Mucosa of descending colon (tissue), 3 donors: ENCODE data around the gene ITGA3. TPM values are rescaled to one million over a fixed set of nuclear protein-coding genes. Genes with fewer than 3 reads are reported as not detected.

Experiments used
- ATAC-seq: fragments of 200-7000 bp; cut with Tn5 transposase; one replicate; pipeline ENCODE4 v1.9.1; 2020; ENCODE audit warnings: mild to moderate bottlenecking, moderate library complexity
- DNase-seq, 3 donors: peaks; one replicate each; pipeline ENCODE4 v3.0.0-alpha.2; 2020
- H3K36me3 ChIP-seq: fragments of 200-600 bp; one replicate; pipeline ENCODE4 v1.8.0; 2021; ENCODE audit warnings: low read depth, mild to moderate bottlenecking
- H3K4me1 ChIP-seq: fragments of 200-600 bp; one replicate; pipeline ENCODE4 v1.8.0; 2021; ENCODE audit warnings: low read depth, mild to moderate bottlenecking
- H3K4me3 ChIP-seq: fragments of 200-600 bp; one replicate; pipeline ENCODE4 v1.8.0; 2021; ENCODE audit warnings: mild to moderate bottlenecking
- H3K9me3 ChIP-seq: fragments of 200-600 bp; one replicate; pipeline ENCODE4 v1.8.0; 2021; ENCODE audit warnings: mild to moderate bottlenecking
- CTCF ChIP-seq: fragments of 200-600 bp; IDR thresholded peaks from one replicate; pipeline ENCODE4 v1.8.0; 2022; ENCODE audit warnings: antibody characterized with exemption, mild to moderate bottlenecking
- intact Hi-C, 2 donors: fragments of 100-400 bp; cut with DNase I in 1 of 2; cut with micrococcal nuclease in 1 of 2; formaldehyde crosslinking; loops; one replicate each; pipeline versions ENCODE4 v1.11.0 to v1.11.1; 2022; cut with DNase I, micrococcal nuclease
- total RNA-seq, 3 donors: library from RNA; stranded (reverse); fragmentation: NEBNext Ultra II Directional in 2 of 3; extraction: Animal tissue kit (Norgen Biotek cat#: 25700) in 2 of 3; gene quantifications; one replicate each; pipeline versions ENCODE4 v1.2.1 to v1.2.4, GENCODE V29; 2021 to 2023
- donor health status: DM: no; HTN: no; CAD: no; lungs with moderate emphysema.
- donor health status: DM: no; HTN: no; CAD: no.
- donor health status: DM: no; HTN: yes; CAD: no.

The ITGA3 gene
- total RNA-seq, 3 donors from 2014 or later, result 108 to 170 (median 108) TPM

GRCh38 chr17:50103252-50103651 is 47.3 kb downstream of the ITGA3 start:
- no peak for ATAC-seq
- TF ChIP-seq CTCF, result no peak
- peaks cover 40% of the 10 kb centered on the region for H3K4me1 ChIP-seq
- DNase-seq, result no peak
- intact Hi-C loops, result no loop called here
- no peaks in the 10 kb centered on the region for H3K36me3 ChIP-seq
- H3K9me3 ChIP-seq, result no peaks in the 10 kb centered on the region
- no peak overlapping the region for H3K4me3 ChIP-seq

DNA sequence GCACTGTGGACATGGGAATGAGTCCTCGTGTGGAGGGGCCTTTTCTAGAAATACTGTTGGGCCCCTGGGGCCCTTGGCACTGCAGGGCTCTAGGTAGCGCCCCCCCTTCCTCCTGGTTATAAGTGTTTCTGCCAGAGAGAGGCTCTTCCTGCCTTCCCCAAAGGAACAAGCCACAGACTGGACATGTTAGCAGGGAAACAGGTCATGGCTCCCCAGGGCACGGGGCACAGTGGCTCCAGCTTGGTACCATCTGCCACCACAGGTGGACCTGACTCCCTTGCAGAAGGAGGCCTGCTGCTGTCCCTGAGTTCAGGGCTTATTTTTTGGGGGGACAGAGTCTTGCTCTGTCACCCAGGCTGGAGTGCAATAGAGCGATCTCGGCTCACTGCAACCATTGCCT is 48.0 kb downstream of the ITGA3 start:
- no peak overlapping the region for H3K4me3 ChIP-seq
- H3K4me1 ChIP-seq, result peaks cover 34% of the 10 kb centered on the region
- DNase-seq (no peak), ATAC-seq (no peak)
- H3K9me3 ChIP-seq, result no peaks in the 10 kb centered on the region
- H3K36me3 ChIP-seq, result no peaks in the 10 kb centered on the region
- intact Hi-C loops, result no loop called here
- TF ChIP-seq CTCF, result no peak

DNA sequence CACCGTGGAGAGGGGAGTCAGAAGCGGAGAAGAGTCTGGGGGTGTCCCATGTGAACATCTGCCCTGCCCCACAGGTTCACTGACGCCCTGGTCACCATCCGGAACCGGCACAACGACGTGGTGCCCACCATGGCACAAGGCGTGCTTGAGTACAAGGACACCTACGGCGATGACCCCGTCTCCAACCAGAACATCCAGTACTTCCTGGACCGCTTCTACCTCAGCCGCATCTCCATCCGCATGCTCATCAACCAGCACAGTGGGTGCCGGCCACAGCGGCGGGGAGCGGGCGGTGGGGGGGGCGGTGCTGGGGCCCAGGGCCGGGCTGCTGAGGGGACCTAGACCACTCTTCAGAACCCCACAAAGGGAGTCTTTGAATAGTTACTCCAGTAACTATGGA is 49.9 kb downstream of the ITGA3 start:
- peaks cover 18% of the 10 kb centered on the region for H3K4me1 ChIP-seq
- ATAC-seq (no peak), DNase-seq (no peak)
- intact Hi-C loops, result no loop called here
- TF ChIP-seq CTCF, result no peak
- no peaks in the 10 kb centered on the region for H3K9me3 ChIP-seq
- H3K36me3 ChIP-seq, result no peaks in the 10 kb centered on the region
- H3K4me3 ChIP-seq, result no peak overlapping the region

GRCh38 chr17:50106393-50107131 is 50.7 kb downstream of the ITGA3 start:
- H3K36me3 ChIP-seq, result no peaks in the 10 kb centered on the region
- DNase-seq (no peak), ATAC-seq (no peak)
- peaks cover 11% of the 10 kb centered on the region for H3K4me1 ChIP-seq
- H3K9me3 ChIP-seq, result no peaks in the 10 kb centered on the region
- H3K4me3 ChIP-seq, result no peak overlapping the region
- no peak for TF ChIP-seq CTCF
- intact Hi-C loops, result no loop called here

GRCh38 chr17:50107790-50108414 is 52.0 kb downstream of the ITGA3 start:
- intact Hi-C loops, result no loop called here

More at GRCh38 chr17:50107790-50108414, 52.0 kb downstream of the ITGA3 start:
- Histone ChIP-seq H3K4me1 (peaks cover 9% of the 10 kb centered on the region), H3K4me3 (no peak overlapping the region), H3K36me3 (no peaks in the 10 kb centered on the region), H3K9me3 (no peaks in the 10 kb centered on the region)
- ATAC-seq (no peak), DNase-seq (no peak)
- no peak for TF ChIP-seq CTCF
